Epithelial cell of esophagus (primary cell): ENCODE data around the gene RIT2.
A peak's percentile ranks its signal among the peaks of the same experiment; 100 is the strongest.

ENCODE experiments used
- DNase-seq: peaks from one replicate; pipeline ENCODE4 v3.0.0; 2010; ENCODE audit warnings: low read depth
- H3K4me3 ChIP-seq: 2 replicates; pipeline ENCODE4 v1.5.1; 2011; ENCODE audit warnings: mild to moderate bottlenecking, low read length, control low read depth
- TF ChIP-seq, protein P1 (sequence below): IDR thresholded peaks from 2 replicates; pipeline ENCODE4 v1.5.1; 2011; ENCODE audit warnings: low read depth, mild to moderate bottlenecking, low read length, control low read depth, inconsistent platforms; ENCODE audit not compliant: insufficient read depth; ENCODE audit errors: missing control alignments

The RIT2 gene

DNA sequence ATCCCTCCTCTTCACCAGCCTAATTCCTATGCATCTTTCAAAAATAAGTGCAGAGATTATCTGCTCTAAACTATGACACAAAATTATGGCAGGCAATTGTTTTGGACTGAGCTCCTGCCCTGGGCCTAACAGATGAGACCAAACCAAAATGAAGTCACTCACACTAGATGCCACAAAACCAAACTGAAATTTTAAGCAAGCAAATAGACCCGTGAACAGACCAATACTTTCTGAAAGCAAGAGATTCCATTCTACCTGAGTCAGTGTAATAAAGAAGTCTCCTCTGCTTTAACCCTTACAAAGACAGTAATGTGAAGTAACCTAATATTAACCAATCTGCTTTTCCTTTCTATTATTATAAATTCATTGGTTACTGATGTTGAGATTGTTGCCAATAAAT is 84.3 kb downstream of the RIT2 start:
- H3K4me3 ChIP-seq = no peak overlapping the region
- TF ChIP-seq, protein P1, sequence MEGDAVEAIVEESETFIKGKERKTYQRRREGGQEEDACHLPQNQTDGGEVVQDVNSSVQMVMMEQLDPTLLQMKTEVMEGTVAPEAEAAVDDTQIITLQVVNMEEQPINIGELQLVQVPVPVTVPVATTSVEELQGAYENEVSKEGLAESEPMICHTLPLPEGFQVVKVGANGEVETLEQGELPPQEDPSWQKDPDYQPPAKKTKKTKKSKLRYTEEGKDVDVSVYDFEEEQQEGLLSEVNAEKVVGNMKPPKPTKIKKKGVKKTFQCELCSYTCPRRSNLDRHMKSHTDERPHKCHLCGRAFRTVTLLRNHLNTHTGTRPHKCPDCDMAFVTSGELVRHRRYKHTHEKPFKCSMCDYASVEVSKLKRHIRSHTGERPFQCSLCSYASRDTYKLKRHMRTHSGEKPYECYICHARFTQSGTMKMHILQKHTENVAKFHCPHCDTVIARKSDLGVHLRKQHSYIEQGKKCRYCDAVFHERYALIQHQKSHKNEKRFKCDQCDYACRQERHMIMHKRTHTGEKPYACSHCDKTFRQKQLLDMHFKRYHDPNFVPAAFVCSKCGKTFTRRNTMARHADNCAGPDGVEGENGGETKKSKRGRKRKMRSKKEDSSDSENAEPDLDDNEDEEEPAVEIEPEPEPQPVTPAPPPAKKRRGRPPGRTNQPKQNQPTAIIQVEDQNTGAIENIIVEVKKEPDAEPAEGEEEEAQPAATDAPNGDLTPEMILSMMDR = no peak
- DNase-seq = no peak

DNA sequence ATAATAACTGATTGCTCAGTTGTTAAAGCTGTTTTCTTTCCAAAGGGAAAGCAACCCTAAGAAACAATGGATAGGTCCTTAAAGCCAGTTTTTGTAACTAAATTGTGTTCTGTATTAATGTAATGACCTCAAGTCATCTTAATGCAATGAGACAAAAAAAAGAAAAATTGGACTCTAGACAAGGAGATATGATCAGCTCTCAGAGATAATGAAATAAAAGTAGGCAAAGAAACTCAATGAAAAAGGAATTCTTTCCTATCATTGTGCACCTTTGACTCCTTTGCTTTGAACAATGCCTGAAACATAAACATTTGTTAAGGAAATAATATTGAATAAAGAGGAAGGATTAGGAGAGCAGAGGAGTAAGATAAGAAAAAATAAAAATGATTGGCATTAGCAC is 86.1 kb downstream of the RIT2 start:
- TF ChIP-seq, protein P1 = no peak
- H3K4me3 ChIP-seq = no peak overlapping the region
- no peak for DNase-seq

DNA sequence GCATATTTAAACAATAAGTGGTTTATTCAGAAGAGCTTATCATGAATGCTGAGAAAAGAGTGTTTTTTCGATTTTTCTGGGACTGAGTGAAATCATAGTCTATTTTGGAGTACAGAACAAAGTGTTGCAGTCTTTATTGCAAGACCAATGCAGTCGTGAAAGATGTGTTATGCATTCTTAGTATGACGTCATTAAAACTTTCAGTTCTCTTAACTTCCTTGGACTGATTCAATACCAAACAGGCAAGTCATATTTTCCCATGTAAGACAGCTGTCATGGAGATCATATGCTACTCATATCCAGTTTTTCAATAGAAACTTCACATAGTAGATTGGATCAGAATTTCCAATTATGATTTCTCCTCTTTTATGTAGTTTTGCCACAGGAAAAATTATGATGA is 92.6 kb downstream of the RIT2 start:
- TF ChIP-seq, protein P1 = no peak
- DNase-seq = no peak
- H3K4me3 ChIP-seq = no peak overlapping the region

DNA sequence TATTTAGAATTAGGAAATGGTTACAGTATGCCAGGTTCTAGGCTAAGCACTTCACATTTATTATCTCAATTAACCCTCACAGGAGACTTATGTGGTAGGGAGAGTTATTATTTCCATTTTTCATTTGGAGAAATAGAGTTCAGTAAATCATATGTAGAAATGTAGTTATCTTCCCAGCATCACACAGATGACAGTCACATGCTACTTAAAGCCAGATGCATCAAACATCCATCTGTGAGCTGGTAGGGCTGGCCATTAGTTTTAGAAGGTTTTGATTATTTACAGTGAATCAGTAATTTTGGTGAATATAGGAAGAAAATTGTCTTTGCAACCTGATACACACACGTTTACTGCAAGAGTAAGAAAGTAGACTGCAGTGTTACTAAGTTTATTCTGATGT is 97.9 kb downstream of the RIT2 start:
- no peak overlapping the region for H3K4me3 ChIP-seq
- TF ChIP-seq, protein P1 = no peak
- no peak for DNase-seq

DNA sequence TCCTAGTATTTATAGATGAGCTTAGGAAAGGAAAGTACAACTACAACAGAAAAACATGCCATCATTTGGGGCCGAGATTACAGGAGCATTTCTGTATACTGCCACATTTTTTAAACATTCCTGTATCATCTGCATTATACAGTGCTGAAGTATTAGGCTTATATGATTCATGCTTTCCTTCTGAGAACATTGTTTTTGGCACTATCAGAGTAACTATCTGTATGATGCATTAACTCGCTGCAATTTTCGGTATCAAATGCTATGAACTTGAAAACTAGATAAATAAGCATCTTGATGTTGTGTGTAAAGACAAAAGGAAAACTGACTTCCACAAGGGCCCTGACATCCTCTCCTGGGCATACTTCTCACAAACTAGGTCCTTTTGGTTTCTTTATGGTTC is 102.0 kb downstream of the RIT2 start:
- TF ChIP-seq, protein P1 = no peak
- no peak overlapping the region for H3K4me3 ChIP-seq
- DNase-seq = no peak

DNA sequence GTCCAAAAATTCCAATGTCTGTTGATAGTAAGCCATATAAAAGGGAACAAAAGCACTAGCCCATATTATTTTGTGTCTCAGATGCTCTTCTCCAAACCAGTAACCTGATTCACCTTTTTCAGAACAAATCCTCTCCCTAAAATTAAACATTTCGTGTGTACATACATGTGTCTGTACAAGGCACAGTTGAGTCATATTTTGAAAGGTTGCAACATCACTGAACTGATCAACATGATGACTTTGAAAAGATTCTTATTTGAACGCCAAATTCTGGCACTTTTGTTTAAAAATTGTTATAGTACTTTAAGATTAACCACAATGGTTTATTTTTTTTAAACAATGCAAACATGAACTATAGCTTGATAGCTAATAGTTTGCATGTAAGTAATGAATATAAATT is 102.5 kb downstream of the RIT2 start:
- no peak overlapping the region for H3K4me3 ChIP-seq
- DNase-seq = peak; percentile 15
- TF ChIP-seq, protein P1 = no peak

DNA sequence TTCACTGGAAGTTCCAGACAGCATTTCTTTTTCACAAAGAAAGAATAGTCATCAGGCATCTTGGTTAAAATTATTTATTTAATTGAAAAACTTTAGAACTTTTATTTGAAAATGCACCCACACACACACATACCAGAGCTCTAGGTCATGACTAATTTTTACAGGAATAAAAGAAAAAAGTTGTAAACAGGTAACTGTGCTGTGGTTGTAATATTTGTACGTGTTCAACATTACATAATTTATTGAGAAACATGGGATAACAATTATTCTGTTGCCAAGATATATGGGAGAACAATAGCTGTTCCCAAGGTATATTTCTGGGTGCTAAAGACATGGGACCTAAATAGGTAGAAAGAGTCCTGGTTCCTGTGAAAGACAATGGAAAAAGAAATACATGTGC is 104.9 kb downstream of the RIT2 start:
- H3K4me3 ChIP-seq = no peak overlapping the region
- TF ChIP-seq, protein P1 = no peak
- DNase-seq = no peak
